DOHH2 (cell line): ENCODE data around the gene CCDC24.

Experiments used
- H3F3A ChIP-seq: fragments of 200-600 bp; sonication (generic), shearing (Covaris generic); 2 replicates; pipeline ENCODE4 v1.6.0; 2016; ENCODE audit warnings: antibody characterized with exemption, mild to moderate bottlenecking; ENCODE audit not compliant: control insufficient read depth, insufficient read depth
- H3K27ac ChIP-seq: fragments of 200-600 bp; sonication (generic); 2 replicates; pipeline ENCODE4 v1.5.1; 2014; ENCODE audit warnings: low read depth, mild to moderate bottlenecking, low read length, moderate library complexity
- H3K27me3 ChIP-seq: fragments of 200-600 bp; sonication (generic); 2 replicates; pipeline ENCODE4 v1.6.1; 2014; ENCODE audit warnings: mild to moderate bottlenecking, low read length, mixed read lengths; ENCODE audit not compliant: control insufficient read depth
- H3K36me3 ChIP-seq: fragments of 200-600 bp; sonication (generic); 2 replicates; pipeline ENCODE4 v1.6.1; 2014; ENCODE audit warnings: mild to moderate bottlenecking, low read length, moderate library complexity, mixed read lengths; ENCODE audit not compliant: control insufficient read depth
- H3K4me1 ChIP-seq: fragments of 200-600 bp; sonication (generic); 2 replicates; pipeline ENCODE4 v1.6.1; 2014; ENCODE audit warnings: mild to moderate bottlenecking, low read length, mixed read lengths; ENCODE audit not compliant: control insufficient read depth
- H3K4me2 ChIP-seq: fragments of 200-600 bp; sonication (generic); 2 replicates; pipeline ENCODE4 v1.6.0; 2014; ENCODE audit warnings: mild to moderate bottlenecking, low read length, moderate library complexity
- H3K4me3 ChIP-seq: fragments of 200-600 bp; sonication (generic); 2 replicates; pipeline ENCODE4 v1.5.1; 2014; ENCODE audit warnings: mild to moderate bottlenecking, low read length, mixed read lengths
- H3K79me2 ChIP-seq: fragments of 200-600 bp; sonication (generic); 2 replicates; pipeline ENCODE4 v1.6.1; 2014; ENCODE audit warnings: mild to moderate bottlenecking, low read length, mixed read lengths; ENCODE audit not compliant: control insufficient read depth
- H3K9me2 ChIP-seq: fragments of 200-600 bp; sonication (generic); replicated peaks from 2 replicates; pipeline ENCODE4 v1.6.1; 2014; ENCODE audit warnings: mild to moderate bottlenecking, low read length, mixed read lengths; ENCODE audit not compliant: control insufficient read depth
- H3K9me3 ChIP-seq: fragments of 200-600 bp; sonication (generic); 2 replicates; pipeline ENCODE4 v1.6.1; 2014; ENCODE audit warnings: antibody characterized with exemption, low read length, mixed read lengths; ENCODE audit not compliant: control insufficient read depth, insufficient read depth
- H4K20me1 ChIP-seq: fragments of 200-600 bp; sonication (generic); 2 replicates; pipeline ENCODE4 v1.6.0; 2014; ENCODE audit warnings: low read depth, mild to moderate bottlenecking, antibody characterized with exemption, low read length, moderate library complexity; ENCODE audit not compliant: control insufficient read depth, insufficient read depth
- EZH2phosphoT487 ChIP-seq: fragments of 200-600 bp; sonication (generic); IDR thresholded peaks from 2 replicates; pipeline ENCODE4 v1.6.1; 2017; ENCODE audit warnings: borderline replicate concordance, mild to moderate bottlenecking, antibody characterized with exemption, low read length, moderate library complexity, mixed read lengths
- TF ChIP-seq, protein P1 (sequence below): fragments of 200-600 bp; sonication (generic); IDR thresholded peaks from one replicate; pipeline ENCODE4 v1.5.1; 2014; ENCODE audit warnings: antibody characterized with exemption, mild to moderate bottlenecking, low read depth, low read length; ENCODE audit not compliant: poor library complexity, severe bottlenecking

CCDC24 gene

DNA sequence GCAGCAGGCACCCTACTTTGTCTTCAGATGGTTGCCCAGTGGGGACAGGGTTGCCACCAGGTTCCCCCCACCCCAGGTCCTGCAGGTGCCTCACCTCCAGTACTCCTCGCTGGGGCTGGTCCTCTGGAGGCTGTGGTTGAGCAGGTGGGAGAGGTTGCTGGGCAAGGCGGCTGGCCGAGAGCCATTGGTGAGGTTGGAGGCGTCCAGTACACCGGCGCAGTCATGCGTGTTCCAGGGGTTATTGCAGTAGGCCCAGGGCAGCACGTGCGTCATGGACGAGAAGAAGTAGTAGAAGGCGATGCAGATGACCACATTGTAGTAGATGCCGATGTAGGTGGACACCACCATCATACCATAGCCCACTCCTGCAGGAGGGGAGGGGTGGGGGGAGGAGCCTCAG, 16.9 kb downstream of the CCDC24 start:
- H3K9me2 ChIP-seq = no peaks in the 10 kb centered on the region
- H3K36me3 ChIP-seq = no peaks in the 10 kb centered on the region
- no peaks in the 10 kb centered on the region for H3K79me2 ChIP-seq
- H3K27ac ChIP-seq = no peak overlapping the region
- H3F3A ChIP-seq = no peaks in the 10 kb centered on the region
- no peaks in the 10 kb centered on the region for H3K9me3 ChIP-seq
- H3K4me1 ChIP-seq = no peaks in the 10 kb centered on the region
- TF ChIP-seq, protein P1, sequence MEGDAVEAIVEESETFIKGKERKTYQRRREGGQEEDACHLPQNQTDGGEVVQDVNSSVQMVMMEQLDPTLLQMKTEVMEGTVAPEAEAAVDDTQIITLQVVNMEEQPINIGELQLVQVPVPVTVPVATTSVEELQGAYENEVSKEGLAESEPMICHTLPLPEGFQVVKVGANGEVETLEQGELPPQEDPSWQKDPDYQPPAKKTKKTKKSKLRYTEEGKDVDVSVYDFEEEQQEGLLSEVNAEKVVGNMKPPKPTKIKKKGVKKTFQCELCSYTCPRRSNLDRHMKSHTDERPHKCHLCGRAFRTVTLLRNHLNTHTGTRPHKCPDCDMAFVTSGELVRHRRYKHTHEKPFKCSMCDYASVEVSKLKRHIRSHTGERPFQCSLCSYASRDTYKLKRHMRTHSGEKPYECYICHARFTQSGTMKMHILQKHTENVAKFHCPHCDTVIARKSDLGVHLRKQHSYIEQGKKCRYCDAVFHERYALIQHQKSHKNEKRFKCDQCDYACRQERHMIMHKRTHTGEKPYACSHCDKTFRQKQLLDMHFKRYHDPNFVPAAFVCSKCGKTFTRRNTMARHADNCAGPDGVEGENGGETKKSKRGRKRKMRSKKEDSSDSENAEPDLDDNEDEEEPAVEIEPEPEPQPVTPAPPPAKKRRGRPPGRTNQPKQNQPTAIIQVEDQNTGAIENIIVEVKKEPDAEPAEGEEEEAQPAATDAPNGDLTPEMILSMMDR = no peak
- TF ChIP-seq EZH2phosphoT487 = no peak
- no peak overlapping the region for H3K4me2 ChIP-seq
- no peaks in the 10 kb centered on the region for H4K20me1 ChIP-seq
- H3K4me3 ChIP-seq = no peak overlapping the region
- H3K27me3 ChIP-seq = peaks cover 2% of the 10 kb centered on the region; the same call in 1 of the 2 replicates

DNA sequence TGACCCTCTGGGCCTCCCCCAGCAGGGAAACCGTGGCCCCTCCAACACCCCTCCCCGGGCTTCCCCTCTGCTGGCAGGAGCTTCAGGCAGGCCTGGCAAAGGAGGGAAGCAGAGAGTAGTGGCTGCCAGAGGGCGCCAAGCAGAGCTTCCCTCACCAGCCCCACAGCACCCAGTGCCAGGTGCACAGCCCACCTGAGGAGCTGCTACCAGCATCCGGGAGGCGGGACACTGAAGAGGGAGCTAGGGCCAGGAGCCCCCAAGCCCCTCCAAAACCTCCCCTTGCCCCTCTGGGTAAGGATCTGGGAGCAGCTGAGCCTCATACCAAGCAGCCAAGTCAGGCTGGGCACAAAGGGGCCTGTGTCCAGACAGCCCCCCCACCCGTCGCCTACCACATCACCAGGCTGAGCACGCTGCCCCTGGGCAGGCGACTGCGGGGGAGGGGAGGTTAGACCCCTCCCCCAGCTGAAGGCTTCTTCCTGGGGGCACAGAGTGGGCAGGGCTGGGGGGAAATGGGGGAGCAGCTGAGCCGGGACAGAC, 19.6 kb downstream of the CCDC24 start:
- H4K20me1 ChIP-seq = no peaks in the 10 kb centered on the region
- H3K36me3 ChIP-seq = no peaks in the 10 kb centered on the region
- H3K4me3 ChIP-seq = no peak overlapping the region
- H3F3A ChIP-seq = no peaks in the 10 kb centered on the region
- H3K9me3 ChIP-seq = no peaks in the 10 kb centered on the region
- no peak overlapping the region for H3K27ac ChIP-seq
- H3K27me3 ChIP-seq = peaks cover 5% of the 10 kb centered on the region; the same call in 1 of the 2 replicates
- H3K79me2 ChIP-seq = no peaks in the 10 kb centered on the region
- TF ChIP-seq EZH2phosphoT487 = no peak
- TF ChIP-seq, protein P1 = no peak
- H3K4me1 ChIP-seq = no peaks in the 10 kb centered on the region
- H3K9me2 ChIP-seq = no peaks in the 10 kb centered on the region
- no peak overlapping the region for H3K4me2 ChIP-seq

DNA sequence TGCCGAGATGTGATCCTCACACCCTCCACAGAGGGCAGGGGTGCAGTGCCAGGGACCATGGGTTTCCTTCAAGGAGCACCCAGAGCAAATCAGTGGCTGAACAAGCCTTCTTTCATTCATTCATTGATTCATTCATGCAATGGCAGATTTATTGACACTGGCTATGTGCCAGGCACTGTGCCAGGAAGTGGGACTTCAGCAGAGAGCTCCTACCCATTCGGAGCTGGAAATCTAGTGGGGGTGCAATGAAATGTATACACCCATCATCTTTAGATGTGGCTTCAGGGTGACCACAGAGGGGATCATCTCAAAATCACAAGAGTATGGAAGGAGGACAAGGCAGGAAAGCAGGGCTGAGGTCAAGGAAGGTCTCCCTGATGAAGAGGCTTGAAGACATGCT, 21.0 kb downstream of the CCDC24 start:
- Histone ChIP-seq H3K4me2 (no peak overlapping the region), H3K9me3 (no peaks in the 10 kb centered on the region), H3K27me3 (peaks cover 3% of the 10 kb centered on the region; the same call in 1 of the 2 replicates), H3K9me2 (no peaks in the 10 kb centered on the region), H3K36me3 (no peaks in the 10 kb centered on the region), H3K79me2 (no peaks in the 10 kb centered on the region), H3K27ac (no peak overlapping the region), H3F3A (no peaks in the 10 kb centered on the region), H3K4me3 (no peak overlapping the region), H3K4me1 (no peaks in the 10 kb centered on the region), H4K20me1 (no peaks in the 10 kb centered on the region)
- TF ChIP-seq, protein P1 = no peak
- TF ChIP-seq EZH2phosphoT487 = no peak
